ES-I3 (cell line): ENCODE results near the gene MCC.

Experiments used
- H3K36me3 ChIP-seq: 2 replicates; pipeline ENCODE4 v1.6.1; 2013; ENCODE audit warnings: mild to moderate bottlenecking, low read length, control low read depth, moderate library complexity; ENCODE audit not compliant: insufficient read depth
- H3K4me1 ChIP-seq: 2 replicates; pipeline ENCODE4 v1.6.1; 2013; ENCODE audit warnings: mild to moderate bottlenecking, control low read depth, low read length; ENCODE audit not compliant: insufficient read depth
- H3K9ac ChIP-seq: 2 replicates; pipeline ENCODE4 v1.6.1; 2013; ENCODE audit warnings: low read depth, mild to moderate bottlenecking, low read length, moderate library complexity
- H3K9me3 ChIP-seq: 2 replicates; pipeline ENCODE4 v1.6.1; 2013; ENCODE audit warnings: mild to moderate bottlenecking, low read length, moderate library complexity; ENCODE audit not compliant: control insufficient read depth, insufficient read depth

Gene MCC

GRCh38 chr5:113187906-113188305 is 300.3 kb downstream of the MCC start:
- H3K9me3 ChIP-seq = no peaks in the 10 kb centered on the region
- no peaks in the 10 kb centered on the region for H3K36me3 ChIP-seq
- H3K9ac ChIP-seq = no peak overlapping the region
- peaks cover 15% of the 10 kb centered on the region for H3K4me1 ChIP-seq

- Histone ChIP-seq H3K9me3 (no peaks in the 10 kb centered on the region), H3K9ac (no peak overlapping the region), H3K36me3 (no peaks in the 10 kb centered on the region), H3K4me1 (peaks cover 15% of the 10 kb centered on the region)
These were observed 302.2 kb downstream of the MCC start for GRCh38 chr5:113186061-113186460.

- no peaks in the 10 kb centered on the region for H3K36me3 ChIP-seq
- no peak overlapping the region for H3K9ac ChIP-seq
- no peaks in the 10 kb centered on the region for H3K9me3 ChIP-seq
- 0 out of 2 replicates have a peak, but pooled peaks cover 5% of the 10 kb centered on the region for H3K4me1 ChIP-seq
These were observed 304.6 kb downstream of the MCC start for GRCh38 chr5:113183694-113184093.

- Histone ChIP-seq H3K4me1 (peaks cover 11% of the 10 kb centered on the region), H3K9me3 (no peaks in the 10 kb centered on the region), H3K9ac (no peak overlapping the region), H3K36me3 (no peaks in the 10 kb centered on the region)
These were observed 305.5 kb downstream of the MCC start for GRCh38 chr5:113182658-113183344.

- no peaks in the 10 kb centered on the region for H3K36me3 ChIP-seq
These were observed 306.3 kb downstream of the MCC start for GRCh38 chr5:113181853-113182490.

GRCh38 chr5:113181409-113181808 is 306.8 kb downstream of the MCC start:
- no peaks in the 10 kb centered on the region for H3K36me3 ChIP-seq
- peaks cover 12% of the 10 kb centered on the region for H3K4me1 ChIP-seq
- no peak overlapping the region for H3K9ac ChIP-seq
- H3K9me3 ChIP-seq = no peaks in the 10 kb centered on the region

More at GRCh38 chr5:113181853-113182490, 306.3 kb downstream of the MCC start:
- peaks cover 12% of the 10 kb centered on the region for H3K4me1 ChIP-seq
- H3K9ac ChIP-seq = no peak overlapping the region
- no peaks in the 10 kb centered on the region for H3K9me3 ChIP-seq

GRCh38 chr5:113179156-113179555 is 309.1 kb downstream of the MCC start:
- Histone ChIP-seq H3K9me3 (no peaks in the 10 kb centered on the region), H3K9ac (no peak overlapping the region), H3K36me3 (no peaks in the 10 kb centered on the region), H3K4me1 (peaks cover 7% of the 10 kb centered on the region)

- H3K9me3 ChIP-seq = no peaks in the 10 kb centered on the region
- peaks cover 7% of the 10 kb centered on the region for H3K4me1 ChIP-seq
- H3K36me3 ChIP-seq = no peaks in the 10 kb centered on the region
- H3K9ac ChIP-seq = no peak overlapping the region
These were observed 310.0 kb downstream of the MCC start for GRCh38 chr5:113178073-113178779.

GRCh38 chr5:113177225-113177624 is 311.0 kb downstream of the MCC start:
- Histone ChIP-seq H3K9me3 (no peaks in the 10 kb centered on the region), H3K9ac (no peak overlapping the region), H3K36me3 (no peaks in the 10 kb centered on the region), H3K4me1 (peaks cover 7% of the 10 kb centered on the region)

GRCh38 chr5:113176734-113177133 is 311.5 kb downstream of the MCC start:
- Histone ChIP-seq H3K36me3 (no peaks in the 10 kb centered on the region), H3K4me1 (peaks cover 7% of the 10 kb centered on the region), H3K9me3 (no peaks in the 10 kb centered on the region), H3K9ac (no peak overlapping the region)

GRCh38 chr5:113176196-113176595 is 312.1 kb downstream of the MCC start:
- Histone ChIP-seq H3K9ac (no peak overlapping the region), H3K9me3 (no peaks in the 10 kb centered on the region), H3K4me1 (peaks cover 7% of the 10 kb centered on the region), H3K36me3 (no peaks in the 10 kb centered on the region)

GRCh38 chr5:113172231-113172826 is 315.9 kb downstream of the MCC start:
- Histone ChIP-seq H3K36me3 (no peaks in the 10 kb centered on the region), H3K9me3 (no peaks in the 10 kb centered on the region), H3K4me1 (no peaks in the 10 kb centered on the region), H3K9ac (no peak overlapping the region)

GRCh38 chr5:113171520-113171919 is 316.7 kb downstream of the MCC start:
- peaks cover 6% of the 10 kb centered on the region for H3K4me1 ChIP-seq
- no peaks in the 10 kb centered on the region for H3K9me3 ChIP-seq
- no peaks in the 10 kb centered on the region for H3K36me3 ChIP-seq
- H3K9ac ChIP-seq = no peak overlapping the region

GRCh38 chr5:113170707-113171106 is 317.5 kb downstream of the MCC start:
- H3K9ac ChIP-seq = no peak overlapping the region

More at GRCh38 chr5:113170707-113171106, 317.5 kb downstream of the MCC start:
- no peaks in the 10 kb centered on the region for H3K9me3 ChIP-seq
- H3K36me3 ChIP-seq = no peaks in the 10 kb centered on the region
- peaks cover 6% of the 10 kb centered on the region for H3K4me1 ChIP-seq
